Fibroblast of pulmonary artery (primary cell): ENCODE measurements around the gene SYNGR4.

Source experiments
- DNase-seq: peaks from one replicate; pipeline ENCODE4 v3.0.0-alpha.2; 2010; ENCODE audit warnings: low read depth
- H3K4me3 ChIP-seq: replicated peaks from 2 replicates; pipeline ENCODE4 v1.5.1; 2011; ENCODE audit warnings: low read depth, mild to moderate bottlenecking, control low read depth, low read length, moderate library complexity
- CTCF ChIP-seq: IDR thresholded peaks from 2 replicates; pipeline ENCODE4 v1.5.1; 2011; ENCODE audit warnings: mild to moderate bottlenecking, control low read depth, low read length, inconsistent platforms; ENCODE audit errors: missing control alignments

Gene SYNGR4

GRCh38 chr19:48333467-48334384 is 30.4 kb upstream of the SYNGR4 start:
- H3K4me3 ChIP-seq = peak overlapping the region; percentile 56
- TF ChIP-seq CTCF = peak; percentile 68
- DNase-seq = peak; percentile 95

- no peak overlapping the region for H3K4me3 ChIP-seq
- TF ChIP-seq CTCF = no peak
- DNase-seq = no peak
Measured at GRCh38 chr19:48338253-48338755, 25.9 kb upstream of the SYNGR4 start.

GRCh38 chr19:48338802-48339503 is 25.2 kb upstream of the SYNGR4 start:
- H3K4me3 ChIP-seq = no peak overlapping the region
- no peak for TF ChIP-seq CTCF

GRCh38 chr19:48340995-48341394 is 23.2 kb upstream of the SYNGR4 start:
- no peak for TF ChIP-seq CTCF
- H3K4me3 ChIP-seq = no peak overlapping the region
- peak; percentile 51 for DNase-seq

More at GRCh38 chr19:48338802-48339503, 25.2 kb upstream of the SYNGR4 start:
- no peak for DNase-seq

- DNase-seq = no peak
- no peak overlapping the region for H3K4me3 ChIP-seq
- TF ChIP-seq CTCF = no peak
Measured at GRCh38 chr19:48341515-48342413, 22.4 kb upstream of the SYNGR4 start.

GRCh38 chr19:48342414-48342738 is 21.8 kb upstream of the SYNGR4 start:
- DNase-seq = no peak
- no peak for TF ChIP-seq CTCF
- H3K4me3 ChIP-seq = no peak overlapping the region
